Measurements from ENCODE around the gene CDK18.

- TF ChIP-seq EZH2 (IDR thresholded peaks at IDR 0.05) (no peak), POLR2AphosphoS5 (IDR thresholded peaks at IDR 0.05; ENCODE audit: borderline replicate concordance, low read depth, low read length) (no peak)
Measured at GRCh38 chr1:205477759-205478247, 26.7 kb upstream of the CDK18 start.
